Small intestine (tissue), 7 donors: Measurements from ENCODE around the gene POSTN. TPM values are rescaled to one million over a fixed set of nuclear protein-coding genes. Genes with fewer than 3 reads are reported as not detected.
A peak's percentile ranks its signal among the peaks of the same experiment; 100 is the strongest.
"Not testable (repeated sequence)": the region's sequence is repeated elsewhere in the genome, so short reads cannot be mapped to it uniquely, and the experiment has no call there.

Source experiments
- DNase-seq, 2 donors: peaks; one replicate each; pipeline versions ENCODE4 v3.0.0 to v3.0.0-alpha.2; 2013
- FAIRE-seq: peaks from 2 replicates; lab custom pipeline; 2012; peaks lifted over from hg19 to GRCh38; lab: Jason Lieb, UNC
- H3K27ac ChIP-seq, 3 donors: one replicate each; pipeline ENCODE4 v1.5.1; 2013; ENCODE audit warnings: low read length in 2 of 3, mild to moderate bottlenecking in 2 of 3, control low read depth in 1 of 3, inconsistent platforms in 1 of 3, low read depth in 1 of 3, moderate library complexity in 1 of 3
- H3K27me3 ChIP-seq, 3 donors: one replicate each; pipeline ENCODE4 v1.6.1; 2013; ENCODE audit warnings: low read length in 3 of 3, inconsistent platforms in 1 of 3; ENCODE audit not compliant: control insufficient read depth in 3 of 3, insufficient read depth in 3 of 3
- H3K36me3 ChIP-seq, 3 donors: one replicate each; pipeline ENCODE4 v1.6.1; 2013; ENCODE audit warnings: low read length in 3 of 3, inconsistent platforms in 1 of 3, low read depth in 1 of 3, mild to moderate bottlenecking in 1 of 3, moderate library complexity in 1 of 3; ENCODE audit not compliant: control insufficient read depth in 3 of 3, insufficient read depth in 2 of 3
- H3K4me1 ChIP-seq, 3 donors: one replicate each; pipeline ENCODE4 v1.6.1; 2013; ENCODE audit warnings: low read length in 2 of 3, inconsistent platforms in 1 of 3, low read depth in 1 of 3, mild to moderate bottlenecking in 1 of 3, moderate library complexity in 1 of 3; ENCODE audit not compliant: control insufficient read depth in 3 of 3, insufficient read depth in 2 of 3
- H3K4me3 ChIP-seq, 3 donors: one replicate each; pipeline ENCODE4 v1.5.1; 2013; ENCODE audit warnings: low read length in 3 of 3, control low read depth in 1 of 3, inconsistent platforms in 1 of 3, low read depth in 1 of 3, mild to moderate bottlenecking in 1 of 3, moderate library complexity in 1 of 3
- H3K9me3 ChIP-seq, 2 donors: one replicate each; pipeline ENCODE4 v1.6.1; 2013; ENCODE audit warnings: low read depth in 1 of 2, low read length in 1 of 2; ENCODE audit not compliant: control insufficient read depth in 2 of 2, insufficient read depth in 1 of 2
- WGBS, 3 donors: extraction: QIAGEN DNeasy Blood & Tissue Kit; methylation state at CpG; one replicate each; pipeline ENCODE4 v1.1.7; 2013; 5-methylcytosine and 5-hydroxymethylcytosine counted together
- polyA plus RNA-seq, 4 donors: library from polyadenylated mRNA; stranded (reverse) in 3 of 4; unstranded in 1 of 4; fragments of 200-250 nt in 3 of 4; fragments of 120-200 nt in 1 of 4; gene quantifications; one replicate each; pipeline versions ENCODE4 v1.2.1 to v1.2.3, GENCODE V29; 2013
- donor health status: healthy with polysubstance abuse.
- donor health status: control.
- donor health status: control.
- donor health status: Bipolar disorder and iron deficiency.
- donor health status: healthy.

POSTN gene
- polyA plus RNA-seq, 4 donors: 0.45 to 50.9 (median 7.5) TPM

- not testable (repeated sequence) for H3K4me1 ChIP-seq, DNase-seq, H3K9me3 ChIP-seq, H3K27me3 ChIP-seq, H3K4me3 ChIP-seq, FAIRE-seq, H3K36me3 ChIP-seq, H3K27ac ChIP-seq
- WGBS, 3 donors: 81 to 96% (median 95%) methylated on average over 3 to 4 of the region's 4 CpGs
These were observed 9.2 kb downstream of the POSTN start for GRCh38 chr13:37589381-37589780.

- no peak overlapping the region for H3K27ac ChIP-seq
- DNase-seq (no peak), FAIRE-seq (no peak)
- no peaks in the 10 kb centered on the region for H3K9me3 ChIP-seq
- no peak overlapping the region for H3K4me3 ChIP-seq
- H3K27me3 ChIP-seq: no peaks in the 10 kb centered on the region
- no peaks in the 10 kb centered on the region for H3K4me1 ChIP-seq
- 63 to 74% (median 68%) methylated on average over 2 of the region's 2 CpGs for WGBS, 3 donors
- H3K36me3 ChIP-seq: no peaks in the 10 kb centered on the region
These were observed 11.3 kb downstream of the POSTN start for GRCh38 chr13:37587236-37587635.

GRCh38 chr13:37586164-37586563 is 12.4 kb downstream of the POSTN start:
- WGBS, 3 donors: 77 to 80% (median 78%) methylated on average over 4 of the region's 4 CpGs
- Histone ChIP-seq H3K27me3 (no peaks in the 10 kb centered on the region), H3K36me3 (no peaks in the 10 kb centered on the region), H3K4me1 (no peaks in the 10 kb centered on the region), H3K4me3 (no peak overlapping the region), H3K9me3 (no peaks in the 10 kb centered on the region), H3K27ac (no peak overlapping the region)
- no peak for DNase-seq
- no peak for FAIRE-seq

DNA sequence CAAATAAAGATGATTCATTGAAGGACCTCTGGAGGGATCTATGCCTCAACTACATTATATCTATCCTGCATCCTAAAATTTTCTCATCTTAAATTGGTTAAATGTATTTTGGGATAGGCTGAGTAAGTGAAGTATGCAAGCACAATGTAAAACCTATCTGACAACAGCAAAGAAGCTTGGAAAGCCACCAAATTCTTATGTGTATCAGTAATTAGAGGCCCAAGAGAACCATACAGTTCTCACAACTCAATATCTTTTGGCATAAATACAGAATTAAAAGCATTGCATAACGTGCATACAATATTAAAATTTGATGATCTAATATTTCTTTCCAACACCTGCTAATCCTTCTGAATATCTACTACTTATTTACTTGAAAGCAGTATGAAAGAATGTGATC is 13.0 kb downstream of the POSTN start:
- FAIRE-seq (no peak), DNase-seq (no peak)
- H3K27ac ChIP-seq: no peak overlapping the region
- H3K27me3 ChIP-seq: no peaks in the 10 kb centered on the region
- no peaks in the 10 kb centered on the region for H3K4me1 ChIP-seq
- H3K36me3 ChIP-seq: no peaks in the 10 kb centered on the region
- 49 to 63% (median 52%) methylated on average over 1 of the region's 1 CpG for WGBS, 3 donors
- H3K9me3 ChIP-seq: no peaks in the 10 kb centered on the region
- no peak overlapping the region for H3K4me3 ChIP-seq

DNA sequence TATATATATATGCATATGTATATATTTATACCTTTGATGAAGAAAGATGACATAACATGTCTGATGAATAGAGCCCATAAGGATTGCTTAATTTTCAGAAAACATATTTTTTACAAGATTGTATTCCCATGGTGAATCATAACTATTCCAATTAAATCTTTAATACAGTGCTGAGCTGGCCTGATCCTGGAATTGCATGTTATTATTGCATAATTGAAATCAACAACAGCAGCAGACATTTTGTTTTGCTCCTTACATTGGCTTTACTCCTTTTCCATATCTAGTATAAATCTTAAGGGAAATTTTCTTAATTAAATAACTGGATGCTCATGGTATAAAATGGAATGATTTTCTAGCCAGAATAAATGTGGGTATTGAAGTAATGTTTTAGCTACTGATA is 22.0 kb downstream of the POSTN start:
- Histone ChIP-seq H3K4me1 (no peaks in the 10 kb centered on the region), H3K9me3 (no peaks in the 10 kb centered on the region), H3K27ac (no peak overlapping the region), H3K4me3 (no peak overlapping the region), H3K27me3 (no peaks in the 10 kb centered on the region), H3K36me3 (no peaks in the 10 kb centered on the region)
- DNase-seq (no peak), FAIRE-seq (no peak)

DNA sequence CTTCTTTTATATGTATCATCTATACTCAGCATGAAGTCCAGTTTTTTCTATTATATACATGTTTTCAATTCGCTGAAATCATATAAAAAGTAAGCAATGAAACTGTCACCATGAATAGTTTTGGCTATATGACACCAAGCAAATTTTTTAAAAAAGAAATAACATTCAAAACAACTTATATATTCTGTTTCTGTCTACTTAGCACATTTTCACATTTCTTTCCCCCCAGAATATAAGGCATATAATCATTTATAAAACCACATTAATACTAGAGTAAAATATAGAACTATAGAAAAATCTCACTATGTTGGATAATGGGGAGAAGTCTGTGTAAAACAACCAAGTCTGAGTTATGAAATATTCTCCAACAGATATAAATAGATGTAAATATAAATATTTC is 33.1 kb downstream of the POSTN start:
- H3K4me1 ChIP-seq: no peaks in the 10 kb centered on the region
- DNase-seq (no peak), FAIRE-seq (peak; percentile 44)
- H3K27ac ChIP-seq: no peak overlapping the region
- no peaks in the 10 kb centered on the region for H3K9me3 ChIP-seq
- H3K4me3 ChIP-seq: no peak overlapping the region
- 44 to 71% (median 55%) methylated on average over 1 of the region's 1 CpG for WGBS, 3 donors
- no peaks in the 10 kb centered on the region for H3K36me3 ChIP-seq
- H3K27me3 ChIP-seq: no peaks in the 10 kb centered on the region

- 87 to 92% (median 90%) methylated on average over 2 of the region's 2 CpGs for WGBS, 3 donors
These were observed 37.5 kb downstream of the POSTN start for GRCh38 chr13:37561031-37561430.

GRCh38 chr13:37560526-37560925 is 38.0 kb downstream of the POSTN start:
- no peaks in the 10 kb centered on the region for H3K27me3 ChIP-seq
- no peak overlapping the region for H3K27ac ChIP-seq
- FAIRE-seq (no peak), DNase-seq (no peak)
- H3K4me3 ChIP-seq: no peak overlapping the region
- H3K36me3 ChIP-seq: no peaks in the 10 kb centered on the region
- H3K4me1 ChIP-seq: no peaks in the 10 kb centered on the region
- H3K9me3 ChIP-seq: peaks cover 0 to 4% of the 10 kb centered on the region in 2 donors
- 80 to 89% (median 87%) methylated on average over 3 of the region's 3 CpGs for WGBS, 3 donors

More at GRCh38 chr13:37561031-37561430, 37.5 kb downstream of the POSTN start:
- Histone ChIP-seq H3K4me3 (no peak overlapping the region), H3K27me3 (no peaks in the 10 kb centered on the region), H3K9me3 (peaks cover 0 to 4% of the 10 kb centered on the region in 2 donors), H3K27ac (no peak overlapping the region), H3K36me3 (no peaks in the 10 kb centered on the region), H3K4me1 (no peaks in the 10 kb centered on the region)
- DNase-seq (no peak), FAIRE-seq (no peak)

DNA sequence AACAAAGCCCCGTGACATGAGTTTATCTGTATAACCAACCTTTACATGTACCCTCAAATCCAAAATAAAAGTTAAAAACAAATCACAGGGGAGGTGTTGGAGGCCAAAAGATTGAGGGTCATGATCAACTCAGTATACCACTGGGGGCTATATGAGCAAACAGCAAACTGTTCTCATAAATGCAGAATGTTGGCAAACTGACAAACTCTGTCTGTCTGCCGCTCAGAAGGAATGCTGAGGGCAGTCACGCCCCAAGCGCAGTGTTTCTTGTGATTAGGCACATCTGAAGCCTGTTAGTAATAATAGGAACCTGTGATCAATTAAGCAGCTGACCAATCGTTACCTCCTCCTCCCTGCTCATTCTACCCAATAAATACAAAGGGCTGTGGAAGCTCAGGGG is 39.8 kb downstream of the POSTN start:
- H3K27me3 ChIP-seq, H3K36me3 ChIP-seq, H3K9me3 ChIP-seq, H3K27ac ChIP-seq, FAIRE-seq, H3K4me3 ChIP-seq, H3K4me1 ChIP-seq, DNase-seq: not testable (repeated sequence)
- 79 to 91% (median 86%) methylated on average over 5 of the region's 5 CpGs for WGBS, 3 donors
